GM12872 (cell line): ENCODE measurements around the gene VSIR.

Source experiments
- CTCF ChIP-seq: IDR thresholded peaks from 3 replicates; pipeline ENCODE4 v1.5.1; 2011; ENCODE audit warnings: low read depth, mild to moderate bottlenecking, low read length, moderate library complexity; ENCODE audit not compliant: insufficient read depth

VSIR gene

GRCh38 chr10:71712170-71712569 lies 61.1 kb downstream of the VSIR start:
- no peak for TF ChIP-seq CTCF

GRCh38 chr10:71711052-71711623 lies 62.2 kb downstream of the VSIR start:
- no peak for TF ChIP-seq CTCF

GRCh38 chr10:71710519-71710918 lies 62.8 kb downstream of the VSIR start:
- TF ChIP-seq CTCF: no peak

GRCh38 chr10:71708897-71709882 lies 64.1 kb downstream of the VSIR start:
- TF ChIP-seq CTCF: no peak

GRCh38 chr10:71708301-71708703 lies 65.0 kb downstream of the VSIR start:
- peak; percentile 98 for TF ChIP-seq CTCF

- TF ChIP-seq CTCF: no peak
These were observed 66.0 kb downstream of the VSIR start for GRCh38 chr10:71707240-71707789.
